ENCODE data around the gene TCF25. TPM values are rescaled to one million over a fixed set of nuclear protein-coding genes. Genes with fewer than 3 reads are reported as not detected.
A peak's percentile ranks its signal among the peaks of the same experiment; 100 is the strongest.

TCF25 gene
- total RNA-seq, 1 experiment from 2014 or later, result 79.6 TPM

GRCh38 chr16:89921702-89922476 is 48.5 kb downstream of the TCF25 start:
- no peaks in the 10 kb centered on the region for H3K27me3 ChIP-seq (ENCODE audit: low read length)
- H3K4me1 ChIP-seq (ENCODE audit: insufficient read depth, low read length), result peaks cover 35% of the 10 kb centered on the region
- TF ChIP-seq, protein P1, sequence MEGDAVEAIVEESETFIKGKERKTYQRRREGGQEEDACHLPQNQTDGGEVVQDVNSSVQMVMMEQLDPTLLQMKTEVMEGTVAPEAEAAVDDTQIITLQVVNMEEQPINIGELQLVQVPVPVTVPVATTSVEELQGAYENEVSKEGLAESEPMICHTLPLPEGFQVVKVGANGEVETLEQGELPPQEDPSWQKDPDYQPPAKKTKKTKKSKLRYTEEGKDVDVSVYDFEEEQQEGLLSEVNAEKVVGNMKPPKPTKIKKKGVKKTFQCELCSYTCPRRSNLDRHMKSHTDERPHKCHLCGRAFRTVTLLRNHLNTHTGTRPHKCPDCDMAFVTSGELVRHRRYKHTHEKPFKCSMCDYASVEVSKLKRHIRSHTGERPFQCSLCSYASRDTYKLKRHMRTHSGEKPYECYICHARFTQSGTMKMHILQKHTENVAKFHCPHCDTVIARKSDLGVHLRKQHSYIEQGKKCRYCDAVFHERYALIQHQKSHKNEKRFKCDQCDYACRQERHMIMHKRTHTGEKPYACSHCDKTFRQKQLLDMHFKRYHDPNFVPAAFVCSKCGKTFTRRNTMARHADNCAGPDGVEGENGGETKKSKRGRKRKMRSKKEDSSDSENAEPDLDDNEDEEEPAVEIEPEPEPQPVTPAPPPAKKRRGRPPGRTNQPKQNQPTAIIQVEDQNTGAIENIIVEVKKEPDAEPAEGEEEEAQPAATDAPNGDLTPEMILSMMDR (conservative IDR thresholded peaks at IDR 0.05; ENCODE audit: low read depth, low read length), result no peak
- TF ChIP-seq EZH2 (IDR thresholded peaks at IDR 0.05; ENCODE audit: low read length, unreplicated experiment), result no peak
- no peak for TF ChIP-seq EZH2phosphoT487 (IDR thresholded peaks at IDR 0.05; ENCODE audit: borderline replicate concordance, low read length)
- 0 out of 2 replicates have a peak, but pooled peaks cover 7% of the 10 kb centered on the region for H3K79me2 ChIP-seq (ENCODE audit: low read length)
- H3K9ac ChIP-seq (ENCODE audit: low read length), result peak overlapping the region; percentile 97
- ATAC-seq, result peak; percentile 65
- peaks cover 17% of the 10 kb centered on the region; the same call in 1 of the 2 replicates for H4K20me1 ChIP-seq (ENCODE audit: low read length)
- H3K9me3 ChIP-seq (ENCODE audit: low read length), result no peaks in the 10 kb centered on the region
- H3K4me3 ChIP-seq (ENCODE audit: low read length), result peak overlapping the region; percentile 84
- peak overlapping the region; percentile 99 for H3K27ac ChIP-seq (ENCODE audit: low read length)
- H3K9me2 ChIP-seq (replicated peaks; ENCODE audit: low read length), result no peaks in the 10 kb centered on the region
- peak overlapping the region; percentile 97 for H3K4me2 ChIP-seq (ENCODE audit: low read length)
- intact Hi-C loops (cut with micrococcal nuclease), result no loop called here
- CTCF ChIA-PET, result no interaction called here
- no peaks in the 10 kb centered on the region for H3F3A ChIP-seq (ENCODE audit: low read length, unreplicated experiment)
- peak overlapping the region; percentile 54; the same call in 1 of the 2 replicates for H2AFZ ChIP-seq (ENCODE audit: low read length)
- POLR2A ChIA-PET (ENCODE audit: unreplicated experiment), result interaction anchor here (0.7 kb wide), 1 partner anchor 17 kb away, joined by 3 read pairs; no protein-coding TSS in a partner anchor
- H3K36me3 ChIP-seq (ENCODE audit: low read depth, low read length), result no peaks in the 10 kb centered on the region
- BruUV-seq (replicated peaks), result TSS peak; percentile 72
- DNase-seq, result peak; percentile 87

DNA sequence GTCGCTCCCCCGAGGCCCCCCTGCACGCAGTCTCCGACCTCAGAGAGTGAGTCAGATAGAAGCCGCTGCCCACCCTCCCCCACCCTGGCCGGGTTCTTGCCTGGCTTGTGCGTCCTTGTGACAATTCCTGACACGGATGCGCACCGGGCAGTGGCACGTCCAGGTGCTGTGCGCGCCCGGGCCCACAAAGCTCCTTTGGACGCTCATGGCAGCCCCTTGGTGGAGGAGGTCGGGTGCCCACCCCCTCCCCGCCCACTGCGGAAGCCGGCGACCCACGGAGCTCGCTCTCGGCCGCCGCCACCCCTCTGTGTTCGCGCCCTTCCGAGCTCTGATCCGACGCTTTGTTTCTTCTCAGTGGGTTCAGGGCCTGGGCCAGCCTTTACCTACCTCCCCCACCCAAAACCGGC is 49.1 kb downstream of the TCF25 start:
- Histone ChIP-seq H3K27ac (ENCODE audit: low read length) (peak overlapping the region; percentile 99), H3K9me2 (replicated peaks; ENCODE audit: low read length) (no peaks in the 10 kb centered on the region), H3K4me1 (ENCODE audit: insufficient read depth, low read length) (peaks cover 32% of the 10 kb centered on the region), H2AFZ (ENCODE audit: low read length) (peak overlapping the region; percentile 80), H3K4me2 (ENCODE audit: low read length) (peak overlapping the region; percentile 97), H3K36me3 (ENCODE audit: low read depth, low read length) (no peaks in the 10 kb centered on the region), H4K20me1 (ENCODE audit: low read length) (peaks cover 18% of the 10 kb centered on the region; the same call in 1 of the 2 replicates), H3F3A (ENCODE audit: low read length, unreplicated experiment) (no peaks in the 10 kb centered on the region), H3K9ac (ENCODE audit: low read length) (peak overlapping the region; percentile 97), H3K4me3 (ENCODE audit: low read length) (peak overlapping the region; percentile 84), H3K79me2 (ENCODE audit: low read length) (0 out of 2 replicates have a peak, but pooled peaks cover 7% of the 10 kb centered on the region), H3K27me3 (ENCODE audit: low read length) (no peaks in the 10 kb centered on the region), H3K9me3 (ENCODE audit: low read length) (no peaks in the 10 kb centered on the region)
- ATAC-seq (peak; percentile 37), DNase-seq (peak; percentile 84)
- intact Hi-C loops (cut with micrococcal nuclease), result no loop called here
- BruUV-seq (replicated peaks), result no TSS peak
- no peak for TF ChIP-seq EZH2phosphoT487 (IDR thresholded peaks at IDR 0.05; ENCODE audit: borderline replicate concordance, low read length)
- TF ChIP-seq, protein P1 (conservative IDR thresholded peaks at IDR 0.05; ENCODE audit: low read depth, low read length), result no peak
- no peak for TF ChIP-seq EZH2 (IDR thresholded peaks at IDR 0.05; ENCODE audit: low read length, unreplicated experiment)
- ChIA-PET POLR2A (ENCODE audit: unreplicated experiment) (interaction anchor here (0.7 kb wide), 1 partner anchor 17 kb away, joined by 3 read pairs; no protein-coding TSS in a partner anchor), CTCF (no interaction called here)

All from PC-3 (cell line).